Upper lobe of left lung (tissue), 6 donors: ENCODE measurements around the gene PRSS57. TPM values are rescaled to one million over a fixed set of nuclear protein-coding genes. Genes with fewer than 3 reads are reported as not detected.
"Not testable (repeated sequence)": the region's sequence is repeated elsewhere in the genome, so short reads cannot be mapped to it uniquely, and the experiment has no call there.

Source experiments
- ATAC-seq, 2 donors: fragments of 200-7000 bp; cut with Tn5 transposase; one replicate each; pipeline ENCODE4 v1.9.1; 2022; ENCODE audit warnings: mild to moderate bottlenecking in 2 of 2, moderate library complexity in 2 of 2; ENCODE audit not compliant: low FRiP score in 2 of 2
- DNase-seq, 2 donors: peaks; one replicate each; pipeline ENCODE4 v3.0.0-alpha.2; 2019 to 2020
- H3K27ac ChIP-seq, 4 donors: fragments of 200-600 bp; sonication (generic); one replicate each; pipeline ENCODE4 v1.5.1; 2016 to 2019
- H3K27me3 ChIP-seq, 4 donors: fragments of 200-600 bp; sonication (generic); one replicate each; pipeline ENCODE4 v1.5.1; 2017 to 2019
- H3K36me3 ChIP-seq, 4 donors: fragments of 200-600 bp; sonication (generic); one replicate each; pipeline ENCODE4 v1.5.1; 2016 to 2019
- H3K4me1 ChIP-seq, 4 donors: fragments of 200-600 bp; sonication (generic); one replicate each; pipeline ENCODE4 v1.5.1; 2018 to 2019
- H3K4me3 ChIP-seq, 4 donors: fragments of 200-600 bp; sonication (generic); one replicate each; pipeline ENCODE4 v1.5.1; 2017 to 2019; ENCODE audit warnings: mild to moderate bottlenecking in 2 of 4, moderate library complexity in 1 of 4
- H3K9me3 ChIP-seq, 4 donors: fragments of 200-600 bp; sonication (generic); one replicate each; pipeline ENCODE4 v1.5.1; 2018 to 2019
- CTCF ChIP-seq, 6 experiments: fragments of 450-650 bp in 4 of 6; fragments of 200-600 bp in 2 of 6; sonication (generic) in 2 of 6; IDR thresholded peaks; one replicate each; pipeline ENCODE4 v1.5.1; 2016 to 2019; ENCODE audit warnings: antibody characterized with exemption in 6 of 6
- EP300 ChIP-seq, 4 donors: sonication (generic); formaldehyde crosslinking; IDR thresholded peaks; one replicate each; pipeline ENCODE4 v1.5.1; 2017; ENCODE audit warnings: antibody characterized with exemption in 4 of 4, control low read depth in 2 of 4
- POLR2A ChIP-seq, 4 donors: fragments of 450-650 bp; IDR thresholded peaks; one replicate each; pipeline ENCODE4 v1.5.1; 2016 to 2017; ENCODE audit warnings: antibody characterized with exemption in 4 of 4, mild to moderate bottlenecking in 2 of 4
- POLR2AphosphoS5 ChIP-seq, 2 donors: sonication (generic); formaldehyde crosslinking; IDR thresholded peaks; one replicate each; pipeline ENCODE4 v1.5.1; 2017; ENCODE audit warnings: antibody characterized with exemption in 2 of 2
- WGBS, 2 donors: methylation state at CpG; one replicate each; pipeline ENCODE4 v1.1.5; 2017 to 2018; 5-methylcytosine and 5-hydroxymethylcytosine counted together
- total RNA-seq, 6 donors: library from RNA; depleted of rRNA in 4 of 6; stranded (reverse); fragments of >200 nt in 4 of 6; gene quantifications; one replicate each; pipeline versions ENCODE4 v1.1.0 to v1.2.1, GENCODE V29; 2016 to 2021
- donor health status: DM: no; HTN: no; CAD: no; lungs with moderate emphysema.
- donor health status: DM: no; HTN: yes; CAD: no; lungs with severe emphysema.

Gene PRSS57
- total RNA-seq, 6 donors from 2014 or later: 0.37 to 0.46 TPM; not detected in 4

GRCh38 chr19:734716-735115 is 39.5 kb upstream of the PRSS57 start:
- no peak for DNase-seq
- 91 to 92% methylated on average over 9 to 13 of the region's 13 CpGs for WGBS, 2 donors
- peaks cover 0 to 15% (median 0%) of the 10 kb centered on the region in 4 donors for H3K36me3 ChIP-seq

DNA sequence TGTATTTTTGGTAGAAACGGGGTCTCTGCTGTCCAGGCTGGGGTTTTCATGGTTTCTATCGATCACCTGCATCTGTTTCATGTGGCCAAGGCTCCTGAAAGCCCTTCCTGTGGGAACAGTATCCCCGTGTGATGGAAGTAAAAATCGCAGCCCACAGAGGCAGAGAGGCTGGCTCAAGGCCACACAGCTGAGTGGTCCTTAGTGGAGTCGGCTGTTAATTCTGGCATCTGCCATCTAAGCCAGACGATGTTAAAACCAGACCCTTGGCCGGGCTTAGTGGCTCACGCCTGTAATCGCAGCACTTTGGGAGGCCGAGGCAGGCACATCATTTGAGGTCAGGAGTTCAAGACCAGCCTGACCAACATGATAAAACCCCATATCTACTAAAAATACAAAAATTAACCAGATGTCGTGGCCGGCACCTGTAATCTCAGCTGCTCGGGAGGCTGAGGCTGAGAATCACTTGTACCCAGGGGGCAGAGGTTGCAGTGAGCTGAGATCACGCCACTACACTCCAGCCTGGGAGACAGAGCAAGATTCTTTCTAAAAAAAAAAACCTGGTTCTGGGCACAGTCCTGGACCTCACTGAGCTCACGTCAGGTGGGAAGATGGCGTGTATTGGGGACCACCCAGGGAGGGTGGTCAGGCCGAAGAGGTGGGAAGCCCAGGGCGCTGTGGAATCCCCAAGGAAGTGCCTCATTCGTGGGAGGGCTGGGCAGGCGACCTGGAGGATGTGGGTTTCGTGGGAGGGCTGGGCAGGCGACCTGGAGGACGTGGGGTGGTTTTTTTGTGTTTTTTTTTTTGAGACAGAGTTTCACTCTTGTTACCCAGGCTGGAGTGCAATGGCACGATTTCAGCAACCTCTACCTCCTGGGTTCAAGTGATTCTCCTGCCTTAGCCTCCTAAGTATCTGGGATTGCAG is 37.2 kb upstream of the PRSS57 start:
- H3K9me3 ChIP-seq: no peaks in the 10 kb centered on the region
- H3K4me1 ChIP-seq: peaks cover 6 to 20% (median 11%) of the 10 kb centered on the region in 4 donors
- DNase-seq: no peak
- H3K27me3 ChIP-seq: no peaks in the 10 kb centered on the region
- TF ChIP-seq CTCF (IDR thresholded peaks at IDR 0.05) (no peak), POLR2A (IDR thresholded peaks at IDR 0.05) (no peak), EP300 (IDR thresholded peaks at IDR 0.05) (no peak), POLR2AphosphoS5 (IDR thresholded peaks at IDR 0.05) (no peak)
- peaks cover 0 to 17% (median 0%) of the 10 kb centered on the region in 4 donors for H3K36me3 ChIP-seq
- WGBS, 2 donors: 69 to 82% methylated on average over 24 of the region's 24 CpGs
- no peak overlapping the region for H3K4me3 ChIP-seq
- no peak overlapping the region for H3K27ac ChIP-seq
- ATAC-seq: no peak

More at GRCh38 chr19:734716-735115, 39.5 kb upstream of the PRSS57 start:
- no peak overlapping the region for H3K27ac ChIP-seq
- no peak overlapping the region for H3K4me3 ChIP-seq
- H3K4me1 ChIP-seq: peaks cover 0 to 7% (median 0%) of the 10 kb centered on the region in 4 donors
- TF ChIP-seq EP300 (IDR thresholded peaks at IDR 0.05): no peak
- TF ChIP-seq POLR2A (IDR thresholded peaks at IDR 0.05): no peak
- no peak for TF ChIP-seq POLR2AphosphoS5 (IDR thresholded peaks at IDR 0.05)
- TF ChIP-seq CTCF (IDR thresholded peaks at IDR 0.05): no peak
- no peaks in the 10 kb centered on the region for H3K27me3 ChIP-seq
- H3K9me3 ChIP-seq: no peaks in the 10 kb centered on the region
- ATAC-seq: no peak

DNA sequence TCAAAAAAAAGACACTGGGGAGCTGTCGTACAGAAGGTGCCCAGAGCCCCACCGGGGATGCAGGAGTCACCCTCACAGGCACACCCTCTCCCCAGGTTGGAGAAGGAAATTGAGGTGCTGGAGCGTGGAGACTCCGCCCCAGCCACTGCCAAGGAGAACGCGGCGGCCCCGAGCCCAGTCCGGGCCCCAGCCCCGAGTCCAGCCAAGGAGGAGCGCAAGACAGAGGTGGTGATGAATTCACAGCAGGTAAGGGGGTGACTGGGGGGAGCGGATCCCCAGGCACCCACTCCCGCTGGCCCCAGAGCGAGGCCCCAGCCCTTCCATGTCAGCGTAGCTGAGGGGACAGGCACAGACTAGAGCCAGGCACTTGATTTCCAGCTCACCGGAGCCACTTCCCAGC is 35.7 kb upstream of the PRSS57 start:
- Histone ChIP-seq H3K27me3 (no peaks in the 10 kb centered on the region), H3K36me3 (peaks cover 0 to 19% (median 0%) of the 10 kb centered on the region in 4 donors), H3K4me3 (no peak overlapping the region), H3K27ac (no peak overlapping the region), H3K9me3 (no peaks in the 10 kb centered on the region), H3K4me1 (peaks cover 8 to 22% (median 12%) of the 10 kb centered on the region in 4 donors)
- WGBS, 2 donors: 90 to 94% methylated on average over 8 to 14 of the region's 16 CpGs
- TF ChIP-seq POLR2A (IDR thresholded peaks at IDR 0.05) (no peak), CTCF (IDR thresholded peaks at IDR 0.05) (no peak), EP300 (IDR thresholded peaks at IDR 0.05) (no peak), POLR2AphosphoS5 (IDR thresholded peaks at IDR 0.05) (no peak)
- DNase-seq (peak in 1 of 2 donors; percentile 61), ATAC-seq (no peak)

GRCh38 chr19:729965-730668 is 34.9 kb upstream of the PRSS57 start:
- ATAC-seq (no peak), DNase-seq (peak in 1 of 2 donors; percentile 56)
- Histone ChIP-seq H3K27ac (peak overlapping the region in 1 of 4 donors; percentile 34), H3K4me3 (no peak overlapping the region), H3K4me1 (peaks cover 8 to 22% (median 12%) of the 10 kb centered on the region in 4 donors), H3K36me3 (peaks cover 0 to 17% (median 0%) of the 10 kb centered on the region in 4 donors), H3K27me3 (no peaks in the 10 kb centered on the region), H3K9me3 (no peaks in the 10 kb centered on the region)
- no peak for TF ChIP-seq EP300 (IDR thresholded peaks at IDR 0.05)
- TF ChIP-seq POLR2AphosphoS5 (IDR thresholded peaks at IDR 0.05): no peak
- TF ChIP-seq CTCF (IDR thresholded peaks at IDR 0.05): no peak
- no peak for TF ChIP-seq POLR2A (IDR thresholded peaks at IDR 0.05)
- WGBS, 2 donors: 75 to 81% methylated on average over 12 to 14 of the region's 14 CpGs

- not testable (repeated sequence) for H3K9me3 ChIP-seq, ATAC-seq, H3K4me3 ChIP-seq, H3K27me3 ChIP-seq, H3K27ac ChIP-seq
- Histone ChIP-seq H3K36me3 (peaks cover 0 to 17% (median 0%) of the 10 kb centered on the region in 4 donors), H3K4me1 (peaks cover 8 to 22% (median 12%) of the 10 kb centered on the region in 4 donors)
- 84 to 89% methylated on average over 11 to 15 of the region's 15 CpGs for WGBS, 2 donors
- peak in 1 of 2 donors; percentile 45 for DNase-seq
Observed at GRCh38 chr19:729564-729963, 34.3 kb upstream of the PRSS57 start.
